ENCODE results near the gene HCCS. TPM values are rescaled to one million over a fixed set of nuclear protein-coding genes. Genes with fewer than 3 reads are reported as not detected.
"Not testable (repeated sequence)": the region's sequence is repeated elsewhere in the genome, so short reads cannot be mapped to it uniquely, and the experiment has no call there.

Gene HCCS
- total RNA-seq, 4 donors from 2014 or later: 10.9 to 17.9 (median 13.5) TPM

DNA sequence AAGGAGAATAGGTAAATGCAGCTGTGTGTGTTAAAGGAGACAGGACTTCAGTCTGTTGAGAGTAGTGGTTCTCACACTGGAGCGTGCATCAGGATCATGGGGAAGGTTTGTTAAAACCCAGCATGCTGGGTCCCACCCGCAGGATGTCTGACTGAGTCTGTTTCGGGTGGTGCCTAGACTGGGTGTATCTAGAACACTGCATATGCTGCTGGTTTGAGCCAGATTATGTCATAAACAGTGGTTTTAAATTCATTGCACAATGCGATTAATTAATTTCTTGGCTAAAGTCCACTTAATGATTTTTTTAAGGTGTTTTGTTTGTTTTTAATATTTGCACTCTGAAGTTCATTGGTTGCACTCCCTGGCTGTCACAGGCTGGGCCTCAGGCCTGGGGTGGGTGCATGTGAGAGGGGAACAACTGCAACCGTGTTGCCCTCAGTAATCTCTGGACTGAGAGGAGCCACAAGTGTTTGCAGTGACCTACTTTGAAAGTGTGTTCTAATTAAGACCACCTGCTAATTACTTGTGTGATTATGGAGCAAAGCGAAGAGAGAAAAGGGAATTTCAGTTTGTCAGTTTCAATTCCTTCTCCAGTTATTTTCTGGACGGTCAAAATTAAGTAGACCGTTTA is 8.3 kb downstream of the HCCS start:
- Histone ChIP-seq H3K36me3 (peaks cover 0 to 87% (median 4%) of the 10 kb centered on the region in 3 donors), H3K27me3 (no peaks in the 10 kb centered on the region), H3K4me3 (no peak overlapping the region), H3K27ac (no peak overlapping the region), H3K4me1 (no peaks in the 10 kb centered on the region), H3K9me3 (no peaks in the 10 kb centered on the region)
- 65 to 66% methylated on average over 4 to 8 of the region's 8 CpGs for WGBS, 2 donors
- intact Hi-C loops (cut with DNase I): no loop called here
- DNase-seq: no peak
- TF ChIP-seq, protein P1, sequence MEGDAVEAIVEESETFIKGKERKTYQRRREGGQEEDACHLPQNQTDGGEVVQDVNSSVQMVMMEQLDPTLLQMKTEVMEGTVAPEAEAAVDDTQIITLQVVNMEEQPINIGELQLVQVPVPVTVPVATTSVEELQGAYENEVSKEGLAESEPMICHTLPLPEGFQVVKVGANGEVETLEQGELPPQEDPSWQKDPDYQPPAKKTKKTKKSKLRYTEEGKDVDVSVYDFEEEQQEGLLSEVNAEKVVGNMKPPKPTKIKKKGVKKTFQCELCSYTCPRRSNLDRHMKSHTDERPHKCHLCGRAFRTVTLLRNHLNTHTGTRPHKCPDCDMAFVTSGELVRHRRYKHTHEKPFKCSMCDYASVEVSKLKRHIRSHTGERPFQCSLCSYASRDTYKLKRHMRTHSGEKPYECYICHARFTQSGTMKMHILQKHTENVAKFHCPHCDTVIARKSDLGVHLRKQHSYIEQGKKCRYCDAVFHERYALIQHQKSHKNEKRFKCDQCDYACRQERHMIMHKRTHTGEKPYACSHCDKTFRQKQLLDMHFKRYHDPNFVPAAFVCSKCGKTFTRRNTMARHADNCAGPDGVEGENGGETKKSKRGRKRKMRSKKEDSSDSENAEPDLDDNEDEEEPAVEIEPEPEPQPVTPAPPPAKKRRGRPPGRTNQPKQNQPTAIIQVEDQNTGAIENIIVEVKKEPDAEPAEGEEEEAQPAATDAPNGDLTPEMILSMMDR (IDR thresholded peaks at IDR 0.05): no peak
- TF ChIP-seq POLR2A (IDR thresholded peaks at IDR 0.05): no peak

DNA sequence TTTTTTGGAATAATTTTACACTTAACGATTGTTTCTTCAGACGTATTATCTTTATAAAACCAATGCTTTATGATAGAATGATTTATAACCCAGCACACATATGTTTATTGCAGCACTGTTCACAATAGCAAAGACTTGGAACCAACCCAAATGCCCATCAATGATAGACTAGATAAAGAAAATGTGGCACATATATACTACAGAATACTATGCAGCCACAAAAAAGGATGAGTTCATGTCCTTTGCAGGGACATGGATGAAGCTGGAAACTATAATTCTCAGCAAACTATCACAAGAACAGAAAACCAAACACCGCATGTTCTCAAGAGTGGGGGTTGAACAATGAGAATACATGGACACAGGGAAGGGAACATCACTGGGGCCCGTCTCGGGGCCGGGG is 12.0 kb downstream of the HCCS start:
- whole genome bisulfite sequencing, 2 donors: 74 to 100% methylated on average over 3 to 5 of the region's 6 CpGs
- H3K27me3 ChIP-seq; H3K4me1 ChIP-seq; H3K27ac ChIP-seq; H3K4me3 ChIP-seq; H3K9me3 ChIP-seq; DNase-seq; intact Hi-C loops (cut with DNase I): not testable (repeated sequence)
- H3K36me3 ChIP-seq: peaks cover 0 to 51% (median 0%) of the 10 kb centered on the region in 3 donors

- H3K4me3 ChIP-seq: no peak overlapping the region
- H3K36me3 ChIP-seq: peaks cover 0 to 40% (median 0%) of the 10 kb centered on the region in 3 donors
- no peak for TF ChIP-seq POLR2A (IDR thresholded peaks at IDR 0.05)
- TF ChIP-seq, protein P1 (IDR thresholded peaks at IDR 0.05): no peak
- DNase-seq: no peak
- no peaks in the 10 kb centered on the region for H3K9me3 ChIP-seq
- no peak overlapping the region for H3K27ac ChIP-seq
- no peaks in the 10 kb centered on the region for H3K4me1 ChIP-seq
- no peaks in the 10 kb centered on the region for H3K27me3 ChIP-seq
- 52 to 88% methylated on average over 2 of the region's 2 CpGs for WGBS, 2 donors
- intact Hi-C loops (cut with DNase I): no loop called here
These were observed 13.0 kb downstream of the HCCS start for GRCh38 chrX:11124112-11124511.

DNA sequence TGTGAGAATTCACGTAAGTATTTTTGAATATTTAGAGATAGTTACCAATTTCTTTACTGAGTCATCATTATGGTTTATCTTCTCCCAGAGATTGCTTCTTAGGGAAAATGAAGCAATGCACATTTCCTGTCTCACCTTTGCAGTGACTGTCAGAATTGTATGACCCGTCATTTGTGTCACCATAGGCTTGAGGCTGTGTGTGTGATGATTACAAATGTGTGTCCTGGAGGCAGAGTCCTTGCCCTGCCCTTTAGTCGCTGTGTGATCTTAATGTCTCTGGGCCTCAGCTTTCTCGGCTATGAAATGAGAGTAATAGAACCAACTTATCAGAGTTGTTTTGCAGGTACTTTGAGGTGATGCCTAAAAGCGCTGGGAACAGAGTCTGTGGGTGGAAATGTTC is 13.9 kb downstream of the HCCS start:
- Histone ChIP-seq H3K36me3 (peaks cover 0 to 31% (median 0%) of the 10 kb centered on the region in 3 donors), H3K27ac (no peak overlapping the region), H3K4me1 (no peaks in the 10 kb centered on the region), H3K27me3 (no peaks in the 10 kb centered on the region), H3K4me3 (no peak overlapping the region), H3K9me3 (no peaks in the 10 kb centered on the region)
- intact Hi-C loops (cut with DNase I): no loop called here
- WGBS, 2 donors: 61 to 92% methylated on average over 3 to 5 of the region's 5 CpGs
- TF ChIP-seq POLR2A (IDR thresholded peaks at IDR 0.05): no peak
- TF ChIP-seq, protein P1 (IDR thresholded peaks at IDR 0.05): no peak
- DNase-seq: no peak

- H3K9me3 ChIP-seq: no peaks in the 10 kb centered on the region
- intact Hi-C loops (cut with DNase I): no loop called here
- H3K36me3 ChIP-seq: no peaks in the 10 kb centered on the region
- H3K27me3 ChIP-seq: no peaks in the 10 kb centered on the region
- WGBS, 2 donors: 44 to 92% methylated on average over 2 to 5 of the region's 5 CpGs
- no peak for DNase-seq
- no peak overlapping the region for H3K4me3 ChIP-seq
- no peak overlapping the region for H3K27ac ChIP-seq
- TF ChIP-seq, protein P1 (IDR thresholded peaks at IDR 0.05): no peak
- no peak for TF ChIP-seq POLR2A (IDR thresholded peaks at IDR 0.05)
- no peaks in the 10 kb centered on the region for H3K4me1 ChIP-seq
These were observed 18.5 kb downstream of the HCCS start for GRCh38 chrX:11129534-11130105.

Data from esophagus squamous epithelium (tissue), 5 donors.